NCI-H69 (cell line): ENCODE data around the gene ATM.
A peak's percentile ranks its signal among the peaks of the same experiment; 100 is the strongest.
"Not testable (repeated sequence)": the region's sequence is repeated elsewhere in the genome, so short reads cannot be mapped to it uniquely, and the experiment has no call there.

Source experiments
- DNase-seq: peaks from one replicate; lab custom pipeline; 2025; lab: John Stamatoyannopoulos, UW

Gene ATM

DNA sequence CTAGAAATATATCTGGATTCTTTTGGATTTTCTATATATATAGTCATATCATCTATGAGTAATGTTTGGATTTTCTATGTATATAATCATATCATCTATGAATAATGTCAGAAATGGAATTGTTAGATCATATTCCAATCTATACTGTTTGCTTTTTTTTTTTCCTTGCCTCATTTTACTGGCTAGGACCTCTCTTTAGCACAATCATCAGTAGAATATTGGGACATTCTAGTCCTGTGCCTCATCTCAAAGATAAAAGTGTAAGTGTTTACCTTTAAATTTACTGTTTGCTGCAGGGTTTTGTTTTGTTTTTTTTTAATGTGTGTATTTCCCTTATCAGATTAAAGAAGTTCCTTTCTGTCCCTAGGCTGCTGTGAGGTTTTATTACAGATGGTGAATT is 147.4 kb downstream of the ATM start:
- DNase-seq: no peak

DNA sequence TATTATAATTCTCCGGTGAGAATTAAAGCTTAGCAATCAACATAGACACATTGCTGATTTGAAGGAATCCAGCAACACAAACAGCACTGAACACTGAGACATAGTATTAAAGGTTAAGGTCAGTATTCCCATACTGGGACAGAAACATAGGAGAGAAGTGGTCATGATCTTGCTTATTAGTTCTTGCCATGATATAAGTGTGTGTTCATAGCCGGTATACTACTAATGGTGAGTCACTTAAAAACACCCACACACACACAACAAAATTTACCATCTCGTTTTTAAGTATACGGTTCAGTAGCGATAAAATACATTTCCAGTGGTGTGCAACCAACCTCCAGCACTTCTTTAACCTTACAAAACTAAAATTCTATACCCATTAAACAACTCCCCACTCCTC is 148.1 kb downstream of the ATM start:
- DNase-seq: no peak

DNA sequence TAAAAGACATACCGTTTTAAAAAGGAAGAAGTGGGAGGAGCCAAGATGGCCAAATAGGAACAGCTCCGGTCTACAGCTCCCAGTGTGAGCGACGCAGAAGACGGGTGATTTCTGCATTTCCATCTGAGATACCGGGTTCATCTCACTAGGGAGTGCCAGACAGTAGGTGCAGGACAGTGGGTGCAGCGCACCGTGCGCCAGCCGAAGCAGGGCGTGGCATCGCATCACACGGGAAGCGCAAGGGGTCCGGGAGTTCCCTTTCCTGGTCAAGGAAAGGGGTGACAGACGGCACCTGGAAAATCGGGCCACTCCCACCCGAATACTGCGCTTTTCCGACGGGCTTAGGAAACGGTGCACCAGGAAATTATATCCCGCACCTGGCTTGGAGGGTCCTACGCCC is 150.6 kb downstream of the ATM start:
- DNase-seq: not testable (repeated sequence)

DNA sequence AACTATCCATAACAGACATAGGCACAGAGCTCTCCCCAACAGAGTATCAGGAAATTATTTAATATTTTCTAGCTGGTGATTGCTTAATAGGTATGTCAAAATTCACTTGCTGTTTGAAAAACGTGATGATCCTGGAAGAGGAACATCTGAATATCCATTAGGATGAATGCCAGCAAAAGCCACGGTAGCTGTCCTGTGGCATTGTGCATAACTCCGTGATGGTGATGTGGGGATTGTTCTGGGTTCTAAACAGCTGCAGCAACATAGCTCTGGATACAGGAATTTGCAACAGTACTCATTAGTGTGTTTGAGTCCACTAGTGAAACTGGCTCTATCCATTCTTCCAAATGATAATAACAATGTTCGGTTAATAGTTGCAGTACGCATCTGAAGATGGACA is 165.7 kb downstream of the ATM start:
- no peak for DNase-seq

DNA sequence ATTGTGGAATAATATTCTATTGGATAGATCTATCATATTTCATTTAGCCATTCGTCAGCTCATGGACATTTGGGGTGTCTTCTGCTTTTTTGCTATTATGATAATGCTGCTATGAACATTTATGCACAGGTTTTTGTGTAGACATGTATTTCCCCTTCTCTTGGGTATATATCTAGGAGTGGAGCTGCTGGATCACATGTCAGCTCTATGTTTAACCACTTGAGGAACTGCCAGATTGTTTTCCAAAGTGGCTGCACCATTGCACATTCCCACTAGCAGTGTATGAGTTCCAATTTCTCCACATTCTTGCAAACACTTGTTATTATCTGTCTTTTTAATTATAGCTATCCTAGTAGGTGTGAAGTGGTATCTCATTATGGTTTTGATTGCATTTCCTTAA is 169.5 kb downstream of the ATM start:
- DNase-seq: no peak

DNA sequence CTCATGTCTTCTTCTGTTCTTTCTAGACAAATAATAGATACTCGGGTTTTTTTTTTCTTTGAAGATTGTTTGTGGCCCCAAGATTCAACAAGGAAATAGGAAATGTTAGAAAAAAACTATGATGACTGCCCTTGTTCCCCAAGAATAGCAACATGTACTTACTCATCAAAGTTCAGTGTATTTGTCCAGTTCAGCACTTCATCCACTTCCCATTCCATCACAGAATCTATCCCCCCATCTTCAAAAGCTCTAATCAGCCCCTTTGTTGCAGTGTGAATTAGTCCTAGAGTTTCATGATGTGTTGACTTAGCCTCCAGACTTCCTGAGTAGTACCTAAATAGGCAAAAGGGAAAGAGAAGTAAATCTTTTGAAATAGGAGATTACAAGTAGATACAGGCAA is 170.2 kb downstream of the ATM start:
- no peak for DNase-seq

DNA sequence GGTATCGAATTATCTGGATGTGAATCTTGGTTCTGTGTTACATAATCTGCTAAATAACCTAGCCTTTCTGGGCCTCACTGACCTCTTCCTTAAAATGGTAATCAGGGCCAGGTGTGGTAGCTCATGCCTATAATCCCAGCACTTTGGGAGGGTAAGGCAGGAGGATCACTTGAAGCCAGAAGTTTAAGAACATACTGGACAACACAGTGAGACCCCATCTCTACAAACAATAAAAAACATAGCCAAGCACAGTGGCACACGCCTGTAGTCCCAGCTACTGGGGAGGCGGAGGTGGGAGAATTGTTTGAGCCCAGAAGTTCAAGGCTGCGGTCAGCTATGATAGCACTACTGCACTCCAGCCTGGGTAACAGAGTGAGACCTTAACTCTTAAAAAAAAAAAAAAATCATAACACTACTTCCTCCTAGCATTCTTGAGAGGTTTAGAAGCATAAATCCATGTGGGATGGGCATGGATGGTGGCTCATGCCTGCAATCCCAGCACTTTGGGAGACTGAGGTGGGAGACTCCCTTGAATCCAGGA is 171.9 kb downstream of the ATM start:
- no peak for DNase-seq

DNA sequence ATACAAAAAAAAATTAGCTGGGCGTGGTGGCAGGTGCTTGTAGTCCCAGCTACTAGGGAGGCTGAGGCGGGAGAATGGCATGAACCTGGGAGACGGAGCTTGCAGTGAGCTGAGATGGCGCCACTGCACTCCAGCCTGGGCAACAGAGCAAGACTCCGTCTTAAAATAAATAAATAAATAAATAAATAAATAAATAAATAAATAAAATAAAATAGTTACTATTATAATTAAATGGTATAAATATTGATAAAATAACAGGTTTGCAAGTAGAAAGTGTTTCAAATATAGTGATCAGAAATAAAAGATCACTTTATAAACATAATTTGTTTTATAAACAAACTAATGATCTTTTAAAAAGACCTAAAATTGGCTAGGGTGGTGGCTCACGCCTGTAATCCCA is 173.8 kb downstream of the ATM start:
- DNase-seq: not testable (repeated sequence)

DNA sequence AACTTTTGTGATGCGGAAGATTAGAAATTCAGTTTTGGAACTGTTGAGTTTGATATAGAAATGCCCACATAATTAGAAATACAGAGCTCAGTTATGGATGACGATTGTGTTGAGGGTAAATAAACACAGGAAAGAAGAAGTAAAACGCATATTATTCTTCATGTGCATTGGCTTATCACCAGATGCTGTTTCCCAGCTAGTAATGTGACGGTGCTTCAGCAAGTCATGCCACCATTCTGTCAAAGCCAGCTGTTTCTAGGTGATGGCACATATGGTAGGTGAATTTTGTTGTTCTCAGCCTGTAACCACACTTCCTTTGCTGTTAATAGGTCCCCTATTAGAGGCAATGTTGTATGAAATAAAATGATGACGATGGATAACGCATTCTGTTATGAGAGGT is 175.6 kb downstream of the ATM start:
- no peak for DNase-seq

DNA sequence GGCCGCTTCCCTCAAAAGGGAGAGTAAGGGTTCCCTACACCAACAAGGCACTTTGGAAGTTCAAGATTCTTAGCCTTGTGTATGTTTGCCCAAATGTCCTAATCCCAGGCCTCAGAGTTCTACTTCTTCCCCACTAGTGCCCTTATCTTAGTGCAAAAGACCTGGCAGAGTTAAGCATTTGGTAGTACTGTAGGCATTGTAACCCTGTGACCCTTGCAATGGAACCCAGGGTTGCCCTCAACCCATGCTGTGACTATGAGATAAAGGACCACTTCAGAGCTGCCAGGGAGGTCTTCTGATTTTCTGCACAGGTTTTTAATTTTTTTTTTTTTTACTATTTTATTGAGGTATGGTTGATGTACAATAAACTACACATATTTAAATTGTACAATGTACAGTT is 179.4 kb downstream of the ATM start:
- no peak for DNase-seq

DNA sequence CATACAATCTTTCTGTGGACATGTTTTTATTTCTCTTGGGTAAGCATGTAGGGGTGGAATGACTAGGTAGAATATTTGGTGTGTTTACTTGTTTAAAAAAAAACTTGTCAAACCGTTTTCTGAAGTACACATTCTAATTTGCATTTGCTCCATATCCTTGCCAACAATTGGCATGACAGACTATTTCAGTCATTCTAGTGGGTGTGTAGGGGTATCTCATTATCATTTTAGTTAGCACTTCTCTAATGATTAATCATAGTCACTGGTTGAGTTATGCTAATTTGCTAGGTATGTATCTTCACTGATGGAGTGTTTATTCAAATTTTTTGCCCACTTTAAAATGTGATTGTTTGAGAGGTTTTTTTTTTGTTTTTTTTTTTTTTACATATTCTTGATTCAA is 180.2 kb downstream of the ATM start:
- DNase-seq: no peak

DNA sequence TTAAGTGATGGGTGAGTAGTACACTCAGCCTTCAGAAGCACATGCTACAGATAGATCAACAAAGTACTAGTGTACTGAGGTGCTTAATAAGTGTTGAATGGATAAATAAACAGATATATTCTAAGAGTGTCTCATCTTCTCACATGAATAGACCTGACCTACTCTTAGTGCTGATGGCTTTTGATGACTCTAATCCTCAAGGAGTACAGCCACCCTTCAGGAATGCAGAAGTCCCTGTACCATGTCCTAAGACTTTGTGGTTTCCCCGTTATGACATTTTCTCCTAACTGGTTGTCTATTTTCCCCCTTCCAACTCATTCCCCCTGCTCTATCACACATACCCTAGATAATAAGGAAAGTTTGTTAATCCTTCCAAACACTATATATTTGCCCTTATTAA is 182.8 kb downstream of the ATM start:
- DNase-seq: no peak

DNA sequence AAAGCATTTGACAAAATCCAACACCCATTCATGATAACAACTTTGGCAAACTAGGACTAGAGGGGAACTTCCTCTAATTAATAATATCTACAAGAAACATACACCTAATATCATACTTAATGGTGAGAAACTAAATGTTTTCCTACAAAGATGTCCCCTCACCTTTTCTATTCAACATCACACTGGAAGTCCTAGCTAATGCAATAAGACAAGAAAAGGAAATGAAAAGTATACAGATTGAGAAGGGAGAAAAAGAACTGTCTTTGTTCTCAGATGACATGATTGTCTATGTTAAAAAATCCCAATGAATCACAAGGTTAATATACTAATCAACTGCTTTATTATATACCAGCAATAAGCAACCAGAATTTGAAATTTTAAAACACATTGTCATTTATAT is 192.1 kb downstream of the ATM start:
- DNase-seq: no peak

DNA sequence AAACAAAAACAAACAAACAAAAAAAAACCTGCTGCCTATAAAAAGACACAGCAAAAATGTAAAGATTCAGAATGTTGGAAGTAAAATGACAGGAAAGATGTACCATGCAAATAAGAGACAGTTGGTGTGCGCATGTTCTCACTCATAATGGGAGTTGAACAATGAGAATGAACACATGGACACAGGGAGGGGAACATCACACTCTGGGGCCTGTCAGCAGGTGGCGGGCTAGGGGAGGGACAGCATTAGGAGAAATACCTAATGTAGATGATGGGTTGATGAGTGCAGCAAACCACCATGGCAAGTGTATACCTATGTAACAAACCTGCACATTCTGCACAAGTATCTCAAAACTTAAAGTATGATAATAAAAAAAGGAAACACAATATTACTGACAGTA is 194.7 kb downstream of the ATM start:
- DNase-seq: peak; percentile 66
